Measurements from ENCODE around the gene GALNT9. TPM values are rescaled to one million over a fixed set of nuclear protein-coding genes. Genes with fewer than 3 reads are reported as not detected.

The GALNT9 gene
- total and polyA plus RNA-seq, 9 donors = 0.12 to 21.9 (median 1.3) TPM; not detected in 1

- peak in 4 of 5 donors; percentile 20 to 63 (median 48) for DNase-seq
- no peak for TF ChIP-seq CTCF (IDR thresholded peaks at IDR 0.05)
- TF ChIP-seq POLR2A (IDR thresholded peaks at IDR 0.05) = no peak
- TF ChIP-seq EP300 (IDR thresholded peaks at IDR 0.05) = no peak
- H3K4me3 ChIP-seq = peak overlapping the region; percentile 60
- H3K4me1 ChIP-seq (ENCODE audit: insufficient read depth) = peaks cover 5% of the 10 kb centered on the region
- H3K9me3 ChIP-seq = peaks cover 0 to 4% of the 10 kb centered on the region in 2 donors
- intact Hi-C loops (cut with DNase I) = no loop called here
- H3K27ac ChIP-seq = peak overlapping the region in 1 of 2 donors; percentile 30
- no peaks in the 10 kb centered on the region for H3K36me3 ChIP-seq
- H3K27me3 ChIP-seq = no peaks in the 10 kb centered on the region
- WGBS, 3 donors = 29 to 38% (median 36%) methylated on average over 56 to 59 of the region's 59 CpGs
Measured at GRCh38 chr12:132190012-132190755, 139.2 kb downstream of the GALNT9 start.

DNA sequence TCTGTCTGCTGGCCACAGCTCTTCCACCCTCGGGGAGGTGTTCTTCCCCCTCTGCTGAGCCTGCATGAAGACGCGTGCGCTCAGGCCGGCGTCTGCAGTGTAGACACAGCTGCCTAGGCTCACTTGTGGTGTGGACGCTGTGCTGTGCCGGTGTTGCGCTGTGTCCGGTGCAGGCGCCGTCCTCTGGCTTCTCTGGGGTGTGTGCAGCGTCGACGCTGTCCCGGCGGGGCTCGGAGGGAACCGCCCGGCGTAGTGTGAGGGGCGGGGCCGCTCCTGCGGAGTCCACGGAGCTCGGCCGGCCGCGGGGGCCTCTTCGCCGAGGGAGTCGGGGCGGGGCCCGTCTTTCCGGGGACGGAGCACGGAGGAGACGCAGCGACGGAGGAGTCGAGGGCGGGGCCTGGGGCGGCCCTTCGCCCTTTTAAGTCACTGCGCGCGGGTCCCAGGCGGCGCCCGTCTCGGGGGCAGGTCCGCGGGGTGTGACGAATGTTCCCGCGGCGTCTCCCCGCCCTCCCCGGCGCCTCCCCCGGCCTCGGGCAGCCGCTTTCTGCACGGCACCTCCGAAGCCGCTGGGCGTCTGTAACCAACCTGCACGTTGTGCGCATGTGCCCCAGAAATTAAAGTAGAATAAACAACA is 139.9 kb downstream of the GALNT9 start:
- H3K27ac ChIP-seq = peak overlapping the region; percentile 30 to 39
- DNase-seq = peak; percentile 72 to 88 (median 82)
- H3K4me1 ChIP-seq (ENCODE audit: insufficient read depth) = peaks cover 5% of the 10 kb centered on the region
- intact Hi-C loops (cut with DNase I) = no loop called here
- TF ChIP-seq CTCF (IDR thresholded peaks at IDR 0.05) (no peak), EP300 (IDR thresholded peaks at IDR 0.05) (no peak)
- 0 to 1% (median 1%) methylated on average over 38 to 69 of the region's 69 CpGs for WGBS, 3 donors
- no peaks in the 10 kb centered on the region for H3K27me3 ChIP-seq
- H3K9me3 ChIP-seq = peaks cover 0 to 4% of the 10 kb centered on the region in 2 donors
- H3K36me3 ChIP-seq = no peaks in the 10 kb centered on the region
- H3K4me3 ChIP-seq = peak overlapping the region; percentile 60

DNA sequence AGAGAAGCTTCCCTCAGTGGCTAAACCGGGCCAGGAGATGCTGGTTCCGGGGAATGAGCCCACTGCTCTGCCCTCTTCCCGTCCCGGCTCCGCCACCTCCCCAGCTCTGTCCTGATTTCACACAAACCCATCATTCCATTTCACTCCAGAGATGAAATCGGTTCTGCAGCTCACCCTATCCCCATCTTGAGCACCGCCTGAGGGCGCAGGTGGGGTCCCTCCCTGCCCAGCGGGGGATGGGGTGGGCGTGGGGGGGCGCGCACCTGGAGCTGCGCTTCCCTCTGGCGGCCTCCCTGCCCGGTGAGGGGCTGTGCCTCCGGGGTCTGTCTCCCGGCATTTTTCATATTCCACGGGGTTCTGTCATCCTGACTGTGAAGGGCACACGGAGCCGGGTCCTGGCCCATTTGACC is 140.5 kb downstream of the GALNT9 start:
- H3K9me3 ChIP-seq = peaks cover 0 to 2% of the 10 kb centered on the region in 2 donors
- H3K36me3 ChIP-seq = no peaks in the 10 kb centered on the region
- H3K4me1 ChIP-seq (ENCODE audit: insufficient read depth) = peaks cover 5% of the 10 kb centered on the region
- DNase-seq = no peak
- H3K27me3 ChIP-seq = no peaks in the 10 kb centered on the region
- peak overlapping the region; percentile 60 for H3K4me3 ChIP-seq
- intact Hi-C loops (cut with DNase I) = no loop called here
- peak overlapping the region; percentile 30 to 39 for H3K27ac ChIP-seq
- WGBS, 3 donors = 16 to 25% (median 17%) methylated on average over 13 to 20 of the region's 20 CpGs
- no peak for TF ChIP-seq CTCF (IDR thresholded peaks at IDR 0.05)
- no peak for TF ChIP-seq EP300 (IDR thresholded peaks at IDR 0.05)
- TF ChIP-seq POLR2A (IDR thresholded peaks at IDR 0.05) = no peak

DNA sequence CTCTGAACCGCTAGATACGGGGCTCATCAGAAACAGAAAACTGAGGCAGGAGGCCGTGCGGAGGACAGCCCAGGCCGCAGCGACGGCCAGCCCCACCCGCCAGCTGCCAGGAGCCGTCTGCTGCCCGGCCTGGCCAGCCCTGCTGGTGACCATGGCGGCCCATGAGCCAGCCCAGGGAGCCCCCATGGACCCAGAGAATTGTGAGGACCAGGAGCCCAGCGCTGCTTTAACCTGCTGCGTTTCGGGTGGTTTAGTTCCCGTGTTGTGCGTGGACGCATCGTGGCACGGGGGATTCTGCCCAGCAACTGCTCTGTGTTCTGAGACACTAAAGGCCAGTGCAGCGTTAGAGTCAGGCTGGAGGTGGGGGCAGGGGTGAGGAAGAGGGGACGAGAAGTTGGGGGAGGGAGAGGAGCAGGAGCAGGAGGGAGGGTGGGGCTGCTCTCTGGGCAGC is 140.9 kb downstream of the GALNT9 start:
- Histone ChIP-seq H3K9me3 (no peaks in the 10 kb centered on the region), H3K27ac (no peak overlapping the region), H3K4me1 (ENCODE audit: insufficient read depth) (peaks cover 5% of the 10 kb centered on the region), H3K36me3 (no peaks in the 10 kb centered on the region), H3K27me3 (no peaks in the 10 kb centered on the region), H3K4me3 (peak overlapping the region; percentile 60)
- WGBS, 3 donors = 85 to 94% (median 87%) methylated on average over 19 to 21 of the region's 21 CpGs
- intact Hi-C loops (cut with DNase I) = no loop called here
- DNase-seq = no peak
- no peak for TF ChIP-seq POLR2A (IDR thresholded peaks at IDR 0.05)
- no peak for TF ChIP-seq CTCF (IDR thresholded peaks at IDR 0.05)
- TF ChIP-seq EP300 (IDR thresholded peaks at IDR 0.05) = no peak

Data from ovary (tissue), 9 donors.